Activated CD8-positive, alpha-beta memory T cell treated with anti-CD3 and anti-CD28 coated beads, Interleukin-2, amount 50 U/mL, for 1 hour (primary cell): Measurements from ENCODE around the gene PSMA5.
A peak's percentile ranks its signal among the peaks of the same experiment; 100 is the strongest.
"Not testable (repeated sequence)": the region's sequence is repeated elsewhere in the genome, so short reads cannot be mapped to it uniquely, and the experiment has no call there.

ENCODE experiments used
- DNase-seq: peaks from one replicate; pipeline ENCODE4 v3.0.0-alpha.2; 2020; ENCODE audit errors: extremely low read depth

PSMA5 gene

GRCh38 chr1:109426281-109427170 lies at the start of gene PSMA5:
TSS of gene PSMA5 (minus strand) at chr1:109426448. CDS start at chr1:109426330, 118 bp downstream.
- peak; percentile 88 for DNase-seq

- no peak for DNase-seq
Measured at GRCh38 chr1:109475261-109475660, 49.0 kb upstream of the PSMA5 start.

- DNase-seq, result no peak
Measured at GRCh38 chr1:109474697-109475096, 48.4 kb upstream of the PSMA5 start.

GRCh38 chr1:109473284-109474057 lies 47.2 kb upstream of the PSMA5 start:
- DNase-seq, result not testable (repeated sequence)

- DNase-seq, result no peak
Measured at GRCh38 chr1:109472779-109473178, 46.5 kb upstream of the PSMA5 start.

GRCh38 chr1:109470245-109470644 lies 44.0 kb upstream of the PSMA5 start:
- no peak for DNase-seq

- no peak for DNase-seq
Measured at GRCh38 chr1:109468903-109469302, 42.7 kb upstream of the PSMA5 start.

- no peak for DNase-seq
Measured at GRCh38 chr1:109468061-109468460, 41.8 kb upstream of the PSMA5 start.

- no peak for DNase-seq
Measured at GRCh38 chr1:109467301-109467777, 41.1 kb upstream of the PSMA5 start.

- DNase-seq, result no peak
Measured at GRCh38 chr1:109466452-109467300, 40.4 kb upstream of the PSMA5 start, which contains the start of gene SYPL2. TSS of gene SYPL2 (plus strand) at chr1:109466546. CDS start at chr1:109466844, 298 bp downstream.

GRCh38 chr1:109466125-109466451 lies 39.8 kb upstream of the PSMA5 start:
- DNase-seq, result no peak

GRCh38 chr1:109457819-109458218 lies 31.6 kb upstream of the PSMA5 start:
- no peak for DNase-seq

GRCh38 chr1:109454497-109455133 lies 28.4 kb upstream of the PSMA5 start:
- no peak for DNase-seq

- DNase-seq, result no peak
Measured at GRCh38 chr1:109447524-109447923, 21.3 kb upstream of the PSMA5 start.

GRCh38 chr1:109445949-109446695 lies 19.9 kb upstream of the PSMA5 start:
- DNase-seq, result not testable (repeated sequence)

GRCh38 chr1:109444346-109444745 lies 18.1 kb upstream of the PSMA5 start:
- DNase-seq, result no peak

GRCh38 chr1:109443476-109443875 lies 17.2 kb upstream of the PSMA5 start:
- DNase-seq, result no peak

- no peak for DNase-seq
Measured at GRCh38 chr1:109441069-109441468, 14.8 kb upstream of the PSMA5 start.

- DNase-seq, result no peak
Measured at GRCh38 chr1:109438798-109439297, 12.6 kb upstream of the PSMA5 start.

- DNase-seq, result no peak
Measured at GRCh38 chr1:109434484-109434883, 8.2 kb upstream of the PSMA5 start.
